GM19023 (cell line): ENCODE data around the gene RCN1.

ENCODE experiments used
- ATAC-seq: cut with Tn5 transposase; IDR thresholded peaks from one replicate; pipeline ENCODE4 v1.9.1; 2021; ENCODE audit warnings: mild to moderate bottlenecking, moderate library complexity; ENCODE audit not compliant: unreplicated experiment

RCN1 gene

DNA sequence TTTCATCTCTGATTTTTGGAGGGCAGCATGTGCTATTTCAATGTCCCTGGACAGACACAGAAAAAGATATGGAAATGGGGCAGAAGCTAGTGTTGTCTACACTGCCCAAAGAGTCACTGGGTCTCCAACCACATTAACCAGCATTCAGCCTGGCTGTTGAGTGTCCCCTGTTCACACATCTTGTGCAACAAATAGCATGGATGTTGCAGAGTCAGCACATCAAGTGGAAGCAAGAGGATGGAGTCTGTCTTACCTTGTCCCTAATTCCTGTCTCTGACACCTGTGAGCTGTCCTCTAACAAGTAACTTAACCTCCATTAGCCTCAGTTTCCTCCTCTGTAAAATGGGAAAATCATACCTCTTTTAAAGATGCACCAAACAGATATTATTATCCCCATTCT is 60.2 kb downstream of the RCN1 start:
- ATAC-seq = no peak

DNA sequence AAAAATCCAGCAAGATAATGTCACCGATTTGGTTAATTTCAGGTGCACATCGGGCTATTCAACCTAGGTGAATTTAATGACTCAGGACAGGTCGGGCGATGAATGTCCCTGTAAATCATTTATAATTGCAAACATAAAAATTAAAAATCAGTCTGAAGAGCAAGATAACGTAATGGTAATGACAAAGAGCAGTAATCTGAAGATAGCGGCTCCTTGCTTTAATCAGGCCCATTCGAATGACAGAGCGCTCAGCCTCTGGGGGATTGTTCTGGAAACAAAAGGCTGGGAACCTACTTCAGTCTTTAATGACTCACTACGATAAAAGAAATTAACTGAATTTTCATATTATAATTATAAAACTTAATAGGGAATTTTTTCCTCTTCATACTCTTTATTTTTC is 61.3 kb downstream of the RCN1 start:
- ATAC-seq = no peak

DNA sequence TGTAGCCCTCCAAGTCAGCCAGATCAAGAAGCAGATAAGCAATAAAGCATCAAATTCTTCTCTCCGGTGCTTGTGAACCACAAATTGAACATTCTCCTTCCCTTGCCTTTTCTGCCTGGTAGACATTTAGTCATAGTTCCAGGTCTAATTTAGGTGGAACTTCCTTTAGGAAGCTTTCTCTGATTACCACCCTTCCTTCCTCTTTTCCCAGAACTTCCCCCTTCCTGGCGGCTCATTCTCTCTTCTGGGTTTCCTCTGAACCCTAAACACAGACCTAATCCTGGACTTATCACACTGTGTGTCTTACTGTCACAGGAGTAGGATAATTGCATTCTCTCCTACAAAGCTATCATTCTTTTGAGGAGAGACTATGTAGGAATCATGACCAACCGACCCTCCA is 61.9 kb downstream of the RCN1 start:
- no peak for ATAC-seq

DNA sequence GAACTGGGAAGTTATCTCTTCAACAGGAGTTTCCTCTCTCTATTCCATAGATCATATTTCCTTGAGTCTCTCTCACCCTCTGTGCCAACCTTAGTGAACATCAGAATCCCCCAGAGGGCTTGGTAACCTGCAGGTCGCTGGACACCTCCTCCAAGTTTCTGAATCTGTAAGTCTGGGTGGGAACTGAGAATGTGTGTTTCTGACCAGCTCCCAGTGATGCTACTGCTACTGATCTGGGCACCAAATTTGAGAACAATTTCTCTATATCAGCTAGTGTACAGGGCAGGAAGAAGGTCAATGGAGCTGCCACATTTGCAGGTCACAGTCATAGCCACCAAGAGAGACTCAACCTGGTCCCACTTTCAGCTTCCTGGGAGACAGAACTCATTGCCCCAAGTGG is 62.9 kb downstream of the RCN1 start:
- ATAC-seq = no peak

DNA sequence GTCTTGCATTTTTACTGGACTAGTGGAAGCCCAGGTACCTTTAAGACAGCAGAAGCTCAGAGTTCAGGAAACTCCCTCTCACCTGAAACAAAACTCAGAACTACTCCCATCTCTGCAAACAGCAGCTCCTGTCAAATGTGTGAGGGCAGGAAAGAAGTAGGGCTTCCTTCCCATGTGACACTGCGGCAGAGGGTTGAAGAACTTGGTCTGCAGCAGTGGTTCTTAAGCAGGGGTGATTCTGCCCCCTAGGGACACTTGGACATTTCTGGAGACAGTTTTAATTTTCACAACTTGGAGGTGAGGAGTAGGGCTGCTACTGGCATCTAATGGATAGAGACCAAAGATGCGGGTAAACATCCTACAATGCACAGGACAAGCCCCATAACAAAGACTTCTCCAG is 63.4 kb downstream of the RCN1 start:
- no peak for ATAC-seq
